WTC11 (cell line): ENCODE measurements around the gene MID2. TPM values are rescaled to one million over a fixed set of nuclear protein-coding genes. Genes with fewer than 3 reads are reported as not detected.

Experiments
- ATAC-seq: fragments of 200-7000 bp; cut with Tn5 transposase; 2 replicates; pipeline ENCODE4 v1.10.0; 2021; ENCODE audit warnings: mild to moderate bottlenecking, moderate library complexity
- CTCF ChIA-PET: fragments of 300-600 bp; sonication (Branson Sonifier 250); formaldehyde crosslinking; loops from one replicate; lab custom pipeline; 2021; ENCODE audit warnings: antibody characterized with exemption; lab: Charles Lee
- POLR2A ChIA-PET: fragments of 350-600 bp; sonication (Branson Sonifier 250); formaldehyde crosslinking; loops from one replicate; lab custom pipeline; 2021; ENCODE audit warnings: antibody characterized with exemption; lab: Charles Lee
- DNase-seq: peaks from one replicate; pipeline ENCODE4 v3.0.0; 2021; ENCODE audit warnings: low spot score
- H3K27ac Mint-ChIP-seq: 2 replicates; pipeline ENCODE4 v1.8.0; 2021; ENCODE audit warnings: mixed read lengths
- H3K27me3 Mint-ChIP-seq: 2 replicates; pipeline ENCODE4 v1.8.0; 2021; ENCODE audit warnings: low read depth, mild to moderate bottlenecking, moderate library complexity, mixed read lengths
- H3K36me3 Mint-ChIP-seq: 2 replicates; pipeline ENCODE4 v1.8.0; 2021; ENCODE audit warnings: mixed read lengths
- H3K4me1 Mint-ChIP-seq: 2 replicates; pipeline ENCODE4 v1.8.0; 2022; ENCODE audit warnings: mixed read lengths
- H3K4me3 Mint-ChIP-seq: 2 replicates; pipeline ENCODE4 v1.8.0; 2021; ENCODE audit warnings: mild to moderate bottlenecking, moderate library complexity, mixed read lengths
- H3K9me3 Mint-ChIP-seq: 2 replicates; pipeline ENCODE4 v1.8.0; 2021; ENCODE audit warnings: mixed read lengths
- ARID4B ChIP-seq: sonication (generic); formaldehyde crosslinking; IDR thresholded peaks from 2 replicates; pipeline ENCODE4 v1.8.0; 2023; ENCODE audit warnings: missing genetic modification reagents, mild to moderate bottlenecking, borderline replicate concordance
- ATF3 ChIP-seq: sonication (generic); formaldehyde crosslinking; conservative IDR thresholded peaks from 2 replicates; pipeline ENCODE4 v1.8.1; 2022; ENCODE audit warnings: mild to moderate bottlenecking, missing genetic modification reagents
- CDX4 ChIP-seq: fragments of 250-450 bp; sonication (Bioruptor Pico); IDR thresholded peaks from 2 replicates; pipeline ENCODE4 v1.9.0; 2021; ENCODE audit warnings: moderate library complexity, mild to moderate bottlenecking, inconsistent platforms, borderline replicate concordance
- CREB1 ChIP-seq: sonication (generic); formaldehyde crosslinking; IDR thresholded peaks from 2 replicates; pipeline ENCODE4 v1.8.0; 2023; ENCODE audit warnings: mild to moderate bottlenecking, missing genetic modification reagents
- E2F4 ChIP-seq: sonication (generic); formaldehyde crosslinking; IDR thresholded peaks from 2 replicates; pipeline ENCODE4 v1.8.1; 2022; ENCODE audit warnings: low read depth, mild to moderate bottlenecking, moderate library complexity, missing genetic modification reagents, borderline replicate concordance
- EMX1 ChIP-seq: fragments of 250-450 bp; sonication (Bioruptor Pico); IDR thresholded peaks from 2 replicates; pipeline ENCODE4 v1.8.0; 2021; ENCODE audit warnings: mild to moderate bottlenecking
- FOXJ3 ChIP-seq: sonication (generic); formaldehyde crosslinking; IDR thresholded peaks from 2 replicates; pipeline ENCODE4 v1.9.0; 2021; ENCODE audit warnings: missing genetic modification reagents, mild to moderate bottlenecking, borderline replicate concordance
- FOXP1 ChIP-seq: sonication (generic); formaldehyde crosslinking; IDR thresholded peaks from 2 replicates; pipeline ENCODE4 v1.8.0; 2022; ENCODE audit warnings: missing genetic modification reagents, mild to moderate bottlenecking, moderate library complexity, borderline replicate concordance
- FOXP4 ChIP-seq: sonication (generic); formaldehyde crosslinking; IDR thresholded peaks from 2 replicates; pipeline ENCODE4 v1.8.0; 2022; ENCODE audit warnings: mild to moderate bottlenecking, missing genetic modification reagents
- IRF2 ChIP-seq: sonication (generic); formaldehyde crosslinking; IDR thresholded peaks from 2 replicates; pipeline ENCODE4 v1.8.0; 2022; ENCODE audit warnings: low read depth, missing genetic modification reagents, borderline replicate concordance
- KAT7 ChIP-seq: sonication (generic); formaldehyde crosslinking; IDR thresholded peaks from 2 replicates; pipeline ENCODE4 v1.8.1; 2023; ENCODE audit warnings: missing genetic modification reagents, mild to moderate bottlenecking, borderline replicate concordance
- NR1H2 ChIP-seq: sonication (generic); formaldehyde crosslinking; IDR thresholded peaks from 2 replicates; pipeline ENCODE4 v1.9.0; 2021; ENCODE audit warnings: mild to moderate bottlenecking, moderate library complexity, missing genetic modification reagents
- RELA ChIP-seq: sonication (generic); formaldehyde crosslinking; IDR thresholded peaks from 2 replicates; pipeline ENCODE4 v1.8.1; 2022; ENCODE audit warnings: missing genetic modification reagents, mild to moderate bottlenecking, borderline replicate concordance
- SOX15 ChIP-seq: fragments of 250-450 bp; sonication (Bioruptor Pico); IDR thresholded peaks from 2 replicates; pipeline ENCODE4 v1.9.0; 2021; ENCODE audit warnings: mild to moderate bottlenecking
- TCF7 ChIP-seq: sonication (generic); formaldehyde crosslinking; IDR thresholded peaks from 2 replicates; pipeline ENCODE4 v1.8.0; 2022; ENCODE audit warnings: mild to moderate bottlenecking, low read depth, missing genetic modification reagents, moderate library complexity
- USF2 ChIP-seq: sonication (generic); formaldehyde crosslinking; IDR thresholded peaks from 2 replicates; pipeline ENCODE4 v1.8.1; 2023; ENCODE audit warnings: mild to moderate bottlenecking, missing genetic modification reagents, moderate library complexity
- ZMAT4 ChIP-seq: fragments of 250-450 bp; sonication (Bioruptor Pico); IDR thresholded peaks from 2 replicates; pipeline ENCODE4 v1.9.0; 2021; ENCODE audit warnings: mild to moderate bottlenecking
- ZNF138 ChIP-seq: sonication (generic); formaldehyde crosslinking; conservative IDR thresholded peaks from 2 replicates; pipeline ENCODE4 v1.8.1; 2022; ENCODE audit warnings: mild to moderate bottlenecking, moderate library complexity, missing genetic modification reagents
- ZNF396 ChIP-seq: fragments of 250-450 bp; sonication (Bioruptor Pico); IDR thresholded peaks from 2 replicates; pipeline ENCODE4 v1.8.0; 2021; ENCODE audit warnings: mild to moderate bottlenecking, moderate library complexity, borderline replicate concordance
- total RNA-seq: library from RNA; stranded (reverse); gene quantifications from 3 replicates; pipeline ENCODE4 v1.2.3, GENCODE V29; 2021

MID2 gene
- total RNA-seq, 1 experiment from 2014 or later = 6.4 TPM

GRCh38 chrX:107902721-107903120 lies 77.1 kb downstream of the MID2 start (continued):
- TF ChIP-seq ZNF396 (CRISPR knock-in tag) (no peak), RELA (CRISPR knock-in tag) (no peak), EMX1 (CRISPR knock-in tag) (no peak), KAT7 (no peak), ZNF138 (CRISPR knock-in tag) (no peak), ZMAT4 (CRISPR knock-in tag) (no peak), FOXP4 (no peak), ATF3 (no peak), IRF2 (no peak), SOX15 (no peak), CDX4 (no peak), USF2 (CRISPR knock-in tag) (no peak), CREB1 (CRISPR knock-in tag) (no peak), E2F4 (no peak), FOXP1 (no peak)

GRCh38 chrX:107905366-107905765 lies 79.7 kb downstream of the MID2 start:
- no peaks in the 10 kb centered on the region for H3K36me3 Mint-ChIP-seq
- H3K4me1 Mint-ChIP-seq = peaks cover 16% of the 10 kb centered on the region
- H3K27ac Mint-ChIP-seq = no peak overlapping the region
- H3K4me3 Mint-ChIP-seq = no peak overlapping the region
- no peaks in the 10 kb centered on the region for H3K9me3 Mint-ChIP-seq
- DNase-seq = no peak
- no peak for ATAC-seq
- H3K27me3 Mint-ChIP-seq = no peaks in the 10 kb centered on the region
- POLR2A ChIA-PET = no interaction called here
- CTCF ChIA-PET = no interaction called here
- TF ChIP-seq FOXJ3 (CRISPR knock-in tag) = no peak
- TF ChIP-seq ZNF138 (CRISPR knock-in tag) = no peak
- no peak for TF ChIP-seq NR1H2 (CRISPR knock-in tag)
- TF ChIP-seq TCF7 (CRISPR knock-in tag) = no peak
- TF ChIP-seq ARID4B = no peak
